Left lung (tissue), 10 donors: ENCODE results near the gene SLC25A10. TPM values are rescaled to one million over a fixed set of nuclear protein-coding genes. Genes with fewer than 3 reads are reported as not detected.
"Not testable (repeated sequence)": the region's sequence is repeated elsewhere in the genome, so short reads cannot be mapped to it uniquely, and the experiment has no call there.

Experiments used
- ATAC-seq: fragments of 200-7000 bp; cut with Tn5 transposase; one replicate; pipeline ENCODE4 v1.9.1; 2020; ENCODE audit warnings: moderate library complexity
- DNase-seq, 4 donors: peaks; one replicate each; pipeline ENCODE4 v3.0.0-alpha.2; 2013 to 2020
- H3K27ac ChIP-seq, 2 donors: fragments of 200-600 bp; sonication (generic) in 1 of 2; one replicate each; pipeline versions ENCODE4 v1.5.0 to v1.8.0; 2020 to 2021
- H3K27me3 ChIP-seq, 2 donors: fragments of 200-600 bp; sonication (generic) in 1 of 2; one replicate each; pipeline versions ENCODE4 v1.5.0 to v1.8.0; 2020 to 2021
- H3K36me3 ChIP-seq, 2 donors: fragments of 200-600 bp; sonication (generic) in 1 of 2; one replicate each; pipeline versions ENCODE4 v1.5.0 to v1.8.0; 2020 to 2021
- H3K4me1 ChIP-seq, 2 donors: fragments of 200-600 bp; one replicate each; pipeline ENCODE4 v1.8.0; 2021
- H3K4me3 ChIP-seq, 2 donors: fragments of 200-600 bp; sonication (generic) in 1 of 2; one replicate each; pipeline versions ENCODE4 v1.5.0 to v1.8.0; 2020 to 2021; ENCODE audit warnings: mild to moderate bottlenecking in 1 of 2
- H3K9me3 ChIP-seq, 2 donors: fragments of 200-600 bp; sonication (generic) in 1 of 2; one replicate each; pipeline versions ENCODE4 v1.5.0 to v1.8.0; 2020 to 2021
- CTCF ChIP-seq, 2 donors: fragments of 200-600 bp; sonication (generic) in 1 of 2; IDR thresholded peaks; one replicate each; pipeline versions ENCODE4 v1.5.0 to v1.8.0; 2021; ENCODE audit warnings: antibody characterized with exemption in 2 of 2
- intact Hi-C, 2 donors: fragments of 100-400 bp; cut with DNase I; formaldehyde crosslinking; loops; one replicate each; pipeline versions ENCODE4 v1.11.2 to v1.14.2; 2022
- polyA plus RNA-seq, 6 donors: library from polyadenylated mRNA; unstranded; fragments of 120-200 nt; gene quantifications; one replicate each; pipeline ENCODE4 v1.2.1, GENCODE V29; 2013; ENCODE audit not compliant: insufficient read length in 6 of 6
- total RNA-seq, 2 donors: library from RNA; stranded (reverse); fragmentation: NEBNext Ultra II Directional; extraction: Animal tissue kit (Norgen Biotek cat#: 25700); gene quantifications; one replicate each; pipeline ENCODE4 v1.2.1, GENCODE V29; 2021
- donor health status: DM: no; HTN: yes; CAD: no.
- donor health status: DM: no; HTN: no; CAD: no.

The SLC25A10 gene
- total and polyA plus RNA-seq, 8 donors = 7.6 to 20.2 (median 10.8) TPM

GRCh38 chr17:81734405-81735263, 22.6 kb downstream of the SLC25A10 start:
- Histone ChIP-seq H3K4me1 (peaks cover 0 to 28% of the 10 kb centered on the region in 2 donors), H3K4me3 (no peak overlapping the region), H3K27ac (no peak overlapping the region), H3K9me3 (no peaks in the 10 kb centered on the region), H3K36me3 (no peaks in the 10 kb centered on the region), H3K27me3 (peaks cover 0 to 44% of the 10 kb centered on the region in 2 donors)
- no peak for DNase-seq
- no peak for TF ChIP-seq CTCF (IDR thresholded peaks at IDR 0.05)
- no peak for ATAC-seq
- intact Hi-C loops = no loop called here

- H3K4me1 ChIP-seq = peaks cover 0 to 28% of the 10 kb centered on the region in 2 donors
- peaks cover 0 to 39% of the 10 kb centered on the region in 2 donors for H3K27me3 ChIP-seq
- TF ChIP-seq CTCF (IDR thresholded peaks at IDR 0.05) = no peak
- peak overlapping the region in 1 of 2 donors; percentile 18 for H3K4me3 ChIP-seq
- ATAC-seq (peak; percentile 58), DNase-seq (peak in 2 of 4 donors; percentile 75 to 87)
- H3K36me3 ChIP-seq = no peaks in the 10 kb centered on the region
- H3K9me3 ChIP-seq = no peaks in the 10 kb centered on the region
- intact Hi-C loops = no loop called here
- peak overlapping the region in 1 of 2 donors; percentile 74 for H3K27ac ChIP-seq
Observed at GRCh38 chr17:81735264-81736102, 23.4 kb downstream of the SLC25A10 start.

- H3K4me1 ChIP-seq = peaks cover 0 to 33% of the 10 kb centered on the region in 2 donors
- ATAC-seq (no peak), DNase-seq (no peak)
- H3K27me3 ChIP-seq = peaks cover 0 to 28% of the 10 kb centered on the region in 2 donors
- H3K27ac ChIP-seq = no peak overlapping the region
- H3K4me3 ChIP-seq = no peak overlapping the region
- TF ChIP-seq CTCF (IDR thresholded peaks at IDR 0.05) = no peak
- H3K9me3 ChIP-seq = no peaks in the 10 kb centered on the region
- intact Hi-C loops = no loop called here
- H3K36me3 ChIP-seq = no peaks in the 10 kb centered on the region
Observed at GRCh38 chr17:81737947-81738800, 26.1 kb downstream of the SLC25A10 start.

- peaks cover 0 to 28% of the 10 kb centered on the region in 2 donors for H3K4me1 ChIP-seq
- H3K36me3 ChIP-seq = no peaks in the 10 kb centered on the region
- intact Hi-C loops = no loop called here
- H3K27me3 ChIP-seq = peaks cover 0 to 23% of the 10 kb centered on the region in 2 donors
- H3K9me3 ChIP-seq = no peaks in the 10 kb centered on the region
- DNase-seq (no peak), ATAC-seq (no peak)
- no peak overlapping the region for H3K4me3 ChIP-seq
- no peak for TF ChIP-seq CTCF (IDR thresholded peaks at IDR 0.05)
- no peak overlapping the region for H3K27ac ChIP-seq
Observed at GRCh38 chr17:81738801-81739393, 26.8 kb downstream of the SLC25A10 start.

- Histone ChIP-seq H3K27me3 (peaks cover 0 to 23% of the 10 kb centered on the region in 2 donors), H3K4me1 (peaks cover 0 to 22% of the 10 kb centered on the region in 2 donors)
- H3K27ac ChIP-seq, ATAC-seq, H3K4me3 ChIP-seq, H3K9me3 ChIP-seq, DNase-seq, intact Hi-C loops, H3K36me3 ChIP-seq: not testable (repeated sequence)
Observed at GRCh38 chr17:81739593-81739992, 27.5 kb downstream of the SLC25A10 start.
